PC-3 (cell line): ENCODE data around the gene TWIST2. TPM values are rescaled to one million over a fixed set of nuclear protein-coding genes. Genes with fewer than 3 reads are reported as not detected.

Experiments used
- ATAC-seq: fragments of 200-7000 bp; cut with Tn5 transposase; 2 replicates; pipeline ENCODE4 v1.9.1; 2020; ENCODE audit warnings: mild to moderate bottlenecking, moderate library complexity
- BruUV-seq: library from RNA; stranded (reverse); fragments of 400-500 nt; replicated peaks from 2 replicates; lab custom pipeline; 2021; lab: Mats Ljungman, UMichigan
- CTCF ChIA-PET: fragments of 300-600 bp; sonication (Branson Sonifier 250); formaldehyde crosslinking; loops from one replicate; lab custom pipeline; 2022; ENCODE audit warnings: antibody characterized with exemption; lab: Charles Lee
- POLR2A ChIA-PET: fragments of 300-600 bp; sonication (Branson Sonifier 250); formaldehyde crosslinking; loops from one replicate; lab custom pipeline; 2022; ENCODE audit warnings: antibody characterized with exemption; ENCODE audit not compliant: unreplicated experiment; lab: Charles Lee
- DNase-seq: peaks from one replicate; pipeline ENCODE4 v3.0.0-alpha.2; 2015
- H2AFZ ChIP-seq: fragments of 300-600 bp; sonication (generic); 2 replicates; pipeline ENCODE4 v1.6.0; 2016; ENCODE audit warnings: antibody characterized with exemption, low read length
- H3F3A ChIP-seq: fragments of 300-600 bp; sonication (generic); one replicate; pipeline ENCODE4 v1.6.0; 2017; ENCODE audit warnings: antibody characterized with exemption, low read length, control low read depth, mild to moderate bottlenecking; ENCODE audit not compliant: unreplicated experiment
- H3K27ac ChIP-seq: fragments of 300-600 bp; sonication (generic); 2 replicates; pipeline ENCODE4 v1.5.1; 2016; ENCODE audit warnings: mild to moderate bottlenecking, low read length
- H3K27me3 ChIP-seq: fragments of 300-600 bp; sonication (generic); 2 replicates; pipeline ENCODE4 v1.6.1; 2016; ENCODE audit warnings: low read length, mixed read lengths
- H3K36me3 ChIP-seq: fragments of 300-600 bp; sonication (generic); 2 replicates; pipeline ENCODE4 v1.6.1; 2016; ENCODE audit warnings: low read depth, mixed run types, low read length, mixed read lengths
- H3K4me1 ChIP-seq: fragments of 300-600 bp; sonication (generic); 2 replicates; pipeline ENCODE4 v1.5.1; 2016; ENCODE audit warnings: low read length; ENCODE audit not compliant: insufficient read depth
- H3K4me2 ChIP-seq: fragments of 300-600 bp; sonication (generic); 2 replicates; pipeline ENCODE4 v1.6.0; 2016; ENCODE audit warnings: low read length
- H3K4me3 ChIP-seq: fragments of 300-600 bp; sonication (generic); 2 replicates; pipeline ENCODE4 v1.5.1; 2016; ENCODE audit warnings: mild to moderate bottlenecking, low read length, mixed read lengths
- H3K79me2 ChIP-seq: fragments of 300-600 bp; sonication (generic); 2 replicates; pipeline ENCODE4 v1.6.1; 2017; ENCODE audit warnings: low read length, mixed read lengths
- H3K9ac ChIP-seq: fragments of 300-600 bp; sonication (generic); 2 replicates; pipeline ENCODE4 v1.6.0; 2016; ENCODE audit warnings: mild to moderate bottlenecking, low read length
- H3K9me2 ChIP-seq: fragments of 300-600 bp; sonication (generic); replicated peaks from 2 replicates; pipeline ENCODE4 v1.6.1; 2016; ENCODE audit warnings: mixed run types, low read length, mixed read lengths
- H3K9me3 ChIP-seq: fragments of 300-600 bp; sonication (generic); 2 replicates; pipeline ENCODE4 v1.6.1; 2016; ENCODE audit warnings: low read length, mixed read lengths
- H4K20me1 ChIP-seq: fragments of 300-600 bp; sonication (generic); 2 replicates; pipeline ENCODE4 v1.6.1; 2016; ENCODE audit warnings: low read length, mixed read lengths
- CTCF ChIP-seq: fragments of 300-600 bp; sonication (generic); conservative IDR thresholded peaks from 2 replicates; pipeline ENCODE4 v1.5.1; 2017; ENCODE audit warnings: antibody characterized with exemption, low read depth, mild to moderate bottlenecking, low read length
- EZH2 ChIP-seq: fragments of 300-600 bp; sonication (generic); IDR thresholded peaks from one replicate; pipeline ENCODE4 v1.6.1; 2017; ENCODE audit warnings: antibody characterized with exemption, mild to moderate bottlenecking, low read length; ENCODE audit not compliant: unreplicated experiment
- EZH2phosphoT487 ChIP-seq: fragments of 300-600 bp; sonication (generic); IDR thresholded peaks from 2 replicates; pipeline ENCODE4 v1.6.1; 2018; ENCODE audit warnings: mild to moderate bottlenecking, antibody characterized with exemption, low read length, borderline replicate concordance
- intact Hi-C: fragments of 100-400 bp; cut with micrococcal nuclease; formaldehyde crosslinking; loops from 2 replicates; pipeline ENCODE4 v1.9.0; 2023
- total RNA-seq: library from RNA; depleted of rRNA; stranded (reverse); fragments of >200 nt; gene quantifications from 2 replicates; pipeline ENCODE4 v1.2.3, GENCODE V29; 2014

The TWIST2 gene
- total RNA-seq, 1 experiment from 2014 or later = 4.4 TPM

- BruUV-seq = no TSS peak
- DNase-seq = no peak
- Histone ChIP-seq H3K9me3 (no peaks in the 10 kb centered on the region), H4K20me1 (no peaks in the 10 kb centered on the region), H3K79me2 (peaks cover 20% of the 10 kb centered on the region), H3F3A (peaks cover 10% of the 10 kb centered on the region), H3K27me3 (no peaks in the 10 kb centered on the region), H3K27ac (peak overlapping the region; percentile 99), H3K36me3 (no peaks in the 10 kb centered on the region), H2AFZ (no peak overlapping the region), H3K9ac (peak overlapping the region; percentile 86; the same call in 1 of the 2 replicates), H3K4me1 (peaks cover 59% of the 10 kb centered on the region), H3K9me2 (no peaks in the 10 kb centered on the region), H3K4me3 (no peak overlapping the region), H3K4me2 (no peak overlapping the region)
- POLR2A ChIA-PET = no interaction called here
- TF ChIP-seq CTCF (no peak), EZH2 (no peak), EZH2phosphoT487 (no peak)
- ATAC-seq = no peak
- CTCF ChIA-PET = no interaction called here
- intact Hi-C loops = no loop called here
Observed at GRCh38 chr2:238950551-238950950, 102.7 kb downstream of the TWIST2 start.

- no peak for DNase-seq
- peaks cover 7% of the 10 kb centered on the region for H3F3A ChIP-seq
- H3K9me2 ChIP-seq = no peaks in the 10 kb centered on the region
- no peak overlapping the region for H3K9ac ChIP-seq
- no peaks in the 10 kb centered on the region for H3K27me3 ChIP-seq
- ChIA-PET POLR2A (no interaction called here), CTCF (no interaction called here)
- H3K4me1 ChIP-seq = peaks cover 48% of the 10 kb centered on the region
- H3K27ac ChIP-seq = no peak overlapping the region
- TF ChIP-seq CTCF (no peak), EZH2 (no peak), EZH2phosphoT487 (no peak)
- no peaks in the 10 kb centered on the region for H4K20me1 ChIP-seq
- no peaks in the 10 kb centered on the region for H3K36me3 ChIP-seq
- H3K4me3 ChIP-seq = no peak overlapping the region
- no peak overlapping the region for H2AFZ ChIP-seq
- H3K79me2 ChIP-seq = peaks cover 2% of the 10 kb centered on the region
- ATAC-seq = no peak
- no peaks in the 10 kb centered on the region for H3K9me3 ChIP-seq
- BruUV-seq = no TSS peak
- intact Hi-C loops = no loop called here
- H3K4me2 ChIP-seq = no peak overlapping the region
Observed at GRCh38 chr2:238952261-238952919, 104.5 kb downstream of the TWIST2 start.

- no peak overlapping the region for H3K4me2 ChIP-seq
- no peaks in the 10 kb centered on the region for H4K20me1 ChIP-seq
- 0 out of 2 replicates have a peak overlapping the region, but pooled peaks have one; percentile 16 for H3K27ac ChIP-seq
- DNase-seq = no peak
- H3K4me1 ChIP-seq = peaks cover 24% of the 10 kb centered on the region
- no peaks in the 10 kb centered on the region for H3F3A ChIP-seq
- no peak for TF ChIP-seq EZH2
- TF ChIP-seq CTCF = no peak
- no peak for TF ChIP-seq EZH2phosphoT487
- H3K27me3 ChIP-seq = no peaks in the 10 kb centered on the region
- H3K79me2 ChIP-seq = no peaks in the 10 kb centered on the region
- POLR2A ChIA-PET = no interaction called here
- no peaks in the 10 kb centered on the region for H3K9me2 ChIP-seq
- no peak overlapping the region for H3K9ac ChIP-seq
- no peaks in the 10 kb centered on the region for H3K36me3 ChIP-seq
- H2AFZ ChIP-seq = no peak overlapping the region
- CTCF ChIA-PET = no interaction called here
- no peaks in the 10 kb centered on the region for H3K9me3 ChIP-seq
- ATAC-seq = no peak
- intact Hi-C loops = no loop called here
- no TSS peak for BruUV-seq
- no peak overlapping the region for H3K4me3 ChIP-seq
Observed at GRCh38 chr2:238954841-238955591, 107.1 kb downstream of the TWIST2 start.
